ENCODE results near the gene LYPD6B. TPM values are rescaled to one million over a fixed set of nuclear protein-coding genes. Genes with fewer than 3 reads are reported as not detected.

Gene LYPD6B
- total and polyA plus RNA-seq, 2 experiments from 2014 or later, result 1.7 to 3.6 TPM

GRCh38 chr2:149112068-149112467, 73.6 kb downstream of the LYPD6B start:
- H3K4me1 ChIP-seq (ENCODE audit: insufficient read depth), result no peaks in the 10 kb centered on the region
- H4K20me1 ChIP-seq (replicated peaks; ENCODE audit: insufficient read depth), result no peaks in the 10 kb centered on the region
- Mint-ChIP-seq H3K4me3 (no peak overlapping the region), H3K9me3 (peaks cover 6% of the 10 kb centered on the region; the same call in 1 of the 3 replicates), H3K27ac (no peak overlapping the region), H3K36me3 (ENCODE audit: low read depth) (no peaks in the 10 kb centered on the region), H3K27me3 (ENCODE audit: insufficient read depth, low read depth, poor library complexity) (no peaks in the 10 kb centered on the region), H3K4me1 (no peaks in the 10 kb centered on the region)
- no peaks in the 10 kb centered on the region for H3K79me2 ChIP-seq (replicated peaks; ENCODE audit: insufficient read depth)
- no peaks in the 10 kb centered on the region for H3K27me3 ChIP-seq (ENCODE audit: insufficient read depth)
- H3K36me3 ChIP-seq (ENCODE audit: insufficient read depth), result no peaks in the 10 kb centered on the region
- no peaks in the 10 kb centered on the region for H3F3A ChIP-seq (replicated peaks; ENCODE audit: low read depth)
- TF ChIP-seq NANOG (IDR thresholded peaks at IDR 0.05; ENCODE audit: borderline replicate concordance), result no peak
- TF ChIP-seq ZNF114 (CRISPR knock-in tag; IDR thresholded peaks at IDR 0.05), result no peak
- no peak for TF ChIP-seq JUNB (IDR thresholded peaks at IDR 0.05; ENCODE audit: unreplicated experiment)
- TF ChIP-seq ZNF462 (CRISPR knock-in tag; IDR thresholded peaks at IDR 0.05), result no peak
- no peak overlapping the region for H2AFZ ChIP-seq
- H3K4me3 ChIP-seq, result no peak overlapping the region
- H3K27ac ChIP-seq (ENCODE audit: low read depth), result no peak overlapping the region
- ATAC-seq (no peak), DNase-seq (ENCODE audit: low spot score) (no peak)
- no peaks in the 10 kb centered on the region; the same call in none of the 2 replicates for H3K9me2 ChIP-seq (ENCODE audit: insufficient read depth)
- no peak overlapping the region for H3K4me2 ChIP-seq

- no peak for ATAC-seq
- TF ChIP-seq EZH2 (IDR thresholded peaks at IDR 0.05; ENCODE audit: low read depth, unreplicated experiment) (no peak), EZH2phosphoT487 (IDR thresholded peaks at IDR 0.05; ENCODE audit: unreplicated experiment) (no peak), STAT1 (IDR thresholded peaks at IDR 0.05; ENCODE audit: unreplicated experiment) (no peak), CTCF (conservative IDR thresholded peaks at IDR 0.05; ENCODE audit: low read depth in 2 of 2) (no peak), ZNF114 (CRISPR knock-in tag; IDR thresholded peaks at IDR 0.05) (no peak)
Measured at GRCh38 chr2:149112713-149113112, 74.2 kb downstream of the LYPD6B start.

More at GRCh38 chr2:149112713-149113112, 74.2 kb downstream of the LYPD6B start:
- H3K4me3 Mint-ChIP-seq, result no peak overlapping the region
- H3K4me1 Mint-ChIP-seq, result no peaks in the 10 kb centered on the region
- H3K79me2 ChIP-seq (replicated peaks; ENCODE audit: insufficient read depth), result no peaks in the 10 kb centered on the region
- no peak overlapping the region for H3K27ac ChIP-seq (ENCODE audit: low read depth)
- H3K27me3 ChIP-seq (ENCODE audit: insufficient read depth), result no peaks in the 10 kb centered on the region
- H3K9me3 Mint-ChIP-seq, result peaks cover 6% of the 10 kb centered on the region; the same call in 1 of the 3 replicates
- no peak overlapping the region for H2AFZ ChIP-seq
- no peaks in the 10 kb centered on the region for H3K4me1 ChIP-seq (ENCODE audit: insufficient read depth)
- no peak overlapping the region for H3K4me3 ChIP-seq
- no peak for DNase-seq (ENCODE audit: low spot score)
- H4K20me1 ChIP-seq (replicated peaks; ENCODE audit: insufficient read depth), result no peaks in the 10 kb centered on the region
- no peak overlapping the region for H3K4me2 ChIP-seq
- no peaks in the 10 kb centered on the region for H3K27me3 Mint-ChIP-seq (ENCODE audit: insufficient read depth, low read depth, poor library complexity)
- H3K36me3 Mint-ChIP-seq (ENCODE audit: low read depth), result no peaks in the 10 kb centered on the region
- no peaks in the 10 kb centered on the region for H3K36me3 ChIP-seq (ENCODE audit: insufficient read depth)
- no peak overlapping the region for H3K27ac Mint-ChIP-seq
- H3F3A ChIP-seq (replicated peaks; ENCODE audit: low read depth), result no peaks in the 10 kb centered on the region
- H3K9me2 ChIP-seq (ENCODE audit: insufficient read depth), result no peaks in the 10 kb centered on the region; the same call in none of the 2 replicates
